Activated naive CD4-positive, alpha-beta T cell treated with anti-CD3 and anti-CD28 coated beads, Interleukin-2, amount 50 U/mL, for 72 hours (primary cell): ENCODE results near the gene TNRC6C. TPM values are rescaled to one million over a fixed set of nuclear protein-coding genes. Genes with fewer than 3 reads are reported as not detected.

ENCODE experiments used
- ATAC-seq, 2 donors: fragments of 150-1000 bp; cut with Tn5 transposase; 2 replicates each; pipeline ENCODE4 v1.10.0; 2021; ENCODE audit warnings: mild to moderate bottlenecking in 2 of 2, moderate library complexity in 2 of 2
- DNase-seq, 2 donors: peaks; one replicate each; pipeline ENCODE4 v3.0.0; 2021 to 2022; ENCODE audit warnings: low spot score in 2 of 2
- H3K27ac Mint-ChIP-seq, 2 donors: one replicate each; pipeline ENCODE4 v1.8.0; 2022; ENCODE audit warnings: mild to moderate bottlenecking in 2 of 2, mixed read lengths in 2 of 2
- H3K36me3 Mint-ChIP-seq, 2 donors: one replicate each; pipeline ENCODE4 v1.8.0; 2022; ENCODE audit warnings: mixed read lengths in 2 of 2
- H3K9me3 Mint-ChIP-seq, 2 donors: one replicate each; pipeline ENCODE4 v1.8.0; 2022; ENCODE audit warnings: mixed read lengths in 2 of 2
- total RNA-seq, 2 donors: library from RNA; stranded (reverse); gene quantifications; one replicate each; pipeline ENCODE4 v1.2.3, GENCODE V29; 2022

The TNRC6C gene
- total RNA-seq, 2 donors from 2014 or later, result 13.4 to 28.8 TPM

DNA sequence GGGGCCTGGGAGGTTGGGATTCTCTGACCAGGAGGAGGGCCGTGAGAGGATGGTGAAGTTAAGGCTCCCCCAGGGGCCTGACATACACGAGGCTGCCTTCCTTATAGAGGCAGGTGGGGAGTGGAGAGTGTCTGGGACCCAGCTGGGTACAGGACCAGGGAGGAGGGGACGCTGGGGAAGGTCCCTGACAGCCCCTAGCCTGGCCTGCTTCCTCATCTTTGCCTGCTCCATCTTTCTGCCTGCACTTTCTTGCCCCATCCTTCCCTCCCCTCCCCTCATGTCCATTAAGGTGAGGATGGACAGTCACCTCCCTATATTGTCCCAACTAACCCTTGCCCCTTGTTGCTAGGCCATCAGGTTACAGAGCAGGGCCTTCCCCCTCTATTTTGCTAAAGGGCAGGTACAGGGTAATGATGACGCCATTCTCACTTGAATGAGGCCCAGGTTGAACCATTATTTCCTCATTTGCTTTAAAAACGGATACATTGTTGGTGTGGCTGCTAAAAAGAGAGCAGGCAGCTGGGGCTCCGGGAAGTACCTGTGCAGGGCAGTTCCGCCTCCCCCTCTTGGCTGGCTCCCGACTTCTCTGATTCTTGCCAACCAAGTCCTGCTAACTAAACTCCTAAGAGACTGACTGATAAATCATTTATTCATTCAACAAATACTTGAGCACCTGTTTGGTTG is 189.0 kb downstream of the TNRC6C start:
- Mint-ChIP-seq H3K27ac (peak overlapping the region; percentile 60 to 65), H3K36me3 (no peaks in the 10 kb centered on the region), H3K9me3 (no peaks in the 10 kb centered on the region)
- ATAC-seq (peak; percentile 34 to 63), DNase-seq (no peak)

DNA sequence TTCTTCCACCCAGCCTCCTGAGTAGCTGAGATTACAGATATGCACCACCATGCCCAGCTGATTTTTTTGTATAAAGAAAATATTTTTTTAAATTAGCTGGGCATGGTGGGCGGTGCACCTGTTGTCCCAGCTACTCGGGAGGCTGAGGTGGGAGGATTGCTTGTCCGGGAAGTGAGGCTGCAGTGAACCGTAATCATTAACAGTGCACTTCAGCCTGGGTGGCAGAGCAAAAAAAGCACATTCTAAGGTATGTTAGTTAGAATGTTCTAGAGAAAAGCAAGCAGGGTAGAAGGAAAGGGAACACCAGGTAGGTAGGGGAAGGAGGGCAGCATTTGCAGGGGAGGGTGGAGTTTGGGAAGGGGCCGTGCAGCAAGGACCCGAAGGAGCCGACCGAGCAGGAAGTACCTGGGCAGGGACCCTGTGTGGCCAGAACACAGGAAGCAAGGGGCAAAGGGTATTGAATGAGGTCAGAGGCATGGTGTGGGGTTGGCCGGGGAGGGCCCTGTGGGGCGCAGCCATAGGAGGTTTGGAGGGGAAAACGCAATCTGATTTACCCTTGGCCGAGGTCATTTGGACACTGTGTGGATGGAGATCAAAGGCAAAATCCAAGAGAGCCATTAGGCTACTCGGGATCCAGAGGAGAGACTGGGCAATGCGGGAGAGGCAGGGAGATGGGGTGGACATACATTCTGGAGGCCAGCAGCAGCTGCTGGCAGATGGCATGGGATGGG is 189.9 kb downstream of the TNRC6C start:
- Mint-ChIP-seq H3K27ac (peak overlapping the region; percentile 45 to 62), H3K36me3 (no peaks in the 10 kb centered on the region), H3K9me3 (no peaks in the 10 kb centered on the region)
- ATAC-seq (no peak), DNase-seq (no peak)

- Mint-ChIP-seq H3K36me3 (no peaks in the 10 kb centered on the region), H3K27ac (no peak overlapping the region), H3K9me3 (no peaks in the 10 kb centered on the region)
- ATAC-seq (no peak), DNase-seq (no peak)
Measured at GRCh38 chr17:78151514-78152008, 193.1 kb downstream of the TNRC6C start.

DNA sequence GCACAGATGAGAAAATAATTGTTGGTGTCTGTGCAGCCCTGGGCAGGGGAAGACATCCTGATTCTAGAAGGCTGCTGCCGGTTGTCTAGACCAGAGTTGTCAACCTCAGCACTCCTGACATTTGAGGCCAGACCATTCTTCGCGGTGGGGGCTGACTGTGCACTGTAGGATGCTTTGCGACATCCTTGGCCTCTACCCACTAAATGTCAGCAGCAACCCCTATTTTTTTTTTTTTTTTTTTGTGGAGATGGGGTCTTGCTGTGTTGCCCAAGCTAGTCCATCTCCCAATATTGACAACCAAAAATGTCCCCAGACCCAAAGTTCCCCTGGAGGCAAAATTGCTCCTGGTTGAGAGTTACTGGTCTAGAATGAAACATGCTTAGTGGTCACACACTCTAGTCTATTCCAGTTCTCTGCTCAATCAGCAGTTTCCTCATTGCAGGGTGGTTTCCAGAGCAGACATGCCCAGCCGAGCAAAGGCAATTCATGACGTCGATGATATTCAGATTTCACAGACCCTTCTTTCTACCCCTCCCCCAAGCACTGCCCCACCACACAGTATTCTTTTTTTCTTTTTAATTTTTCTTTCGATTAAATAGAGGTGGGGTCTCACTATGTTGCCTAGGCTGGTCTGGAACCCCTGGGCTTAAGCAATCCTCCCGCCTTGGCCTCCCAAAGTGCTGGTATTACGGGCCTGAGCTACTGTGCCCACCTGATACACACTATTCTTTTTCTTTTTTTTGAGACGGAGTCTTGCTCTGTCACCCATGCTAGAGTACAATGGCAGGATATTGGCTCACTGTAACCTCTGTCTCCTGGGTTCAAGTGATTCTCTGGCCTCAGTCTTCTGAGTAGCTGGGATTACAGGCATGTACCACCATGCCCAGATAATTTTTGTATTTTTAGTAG is 196.7 kb downstream of the TNRC6C start:
- Mint-ChIP-seq H3K27ac (peak overlapping the region in 1 of 2 donors; percentile 30), H3K36me3 (no peaks in the 10 kb centered on the region), H3K9me3 (no peaks in the 10 kb centered on the region)
- no peak for DNase-seq
- ATAC-seq, result peak in 1 of 2 donors; percentile 71

Other genes with a start within 250 kb of the TNRC6C start
- 100 to 1,000 TPM; 165 to 233 TPM for gene TMC6, start 170.1 kb downstream of the TNRC6C start, total RNA-seq
- gene TMC8, start 172.1 kb downstream of the TNRC6C start, total RNA-seq, result 100 to 1,000 TPM; 165 to 187 TPM
- gene C17orf99, start 187.7 kb downstream of the TNRC6C start, total RNA-seq, result not detected
- 10 to 100 TPM; 84.0 to 92.7 TPM for gene SYNGR2, start 209.9 kb downstream of the TNRC6C start, total RNA-seq
- gene TK1, start 228.3 kb downstream of the TNRC6C start, total RNA-seq, result 100 to 1,000 TPM; 129 to 234 TPM
- 10 to 100 TPM; 27.1 to 60.6 TPM for gene AFMID, start 228.7 kb downstream of the TNRC6C start, total RNA-seq